22Rv1 (cell line): ENCODE data around the gene DNASE1L2.

Experiments used
- H3K27ac ChIP-seq: fragments of 450-650 bp; 2 replicates; pipeline ENCODE4 v1.5.1; 2017
- CTCF ChIP-seq: fragments of 450-650 bp; IDR thresholded peaks from 2 replicates; pipeline ENCODE4 v1.5.1; 2017; ENCODE audit warnings: mild to moderate bottlenecking
- ZFX ChIP-seq: fragments of 450-650 bp; IDR thresholded peaks from 2 replicates; pipeline ENCODE4 v1.6.1; 2017; ENCODE audit warnings: antibody characterized with exemption, borderline replicate concordance

DNASE1L2 gene

GRCh38 chr16:2287916-2288547 lies 51.8 kb downstream of the DNASE1L2 start:
- TF ChIP-seq CTCF, result no peak
- no peak for TF ChIP-seq ZFX

More at GRCh38 chr16:2287916-2288547, 51.8 kb downstream of the DNASE1L2 start:
- H3K27ac ChIP-seq, result no peak overlapping the region
